ENCODE results near the gene PAK4. TPM values are rescaled to one million over a fixed set of nuclear protein-coding genes. Genes with fewer than 3 reads are reported as not detected.

The PAK4 gene
- total RNA-seq, 2 donors from 2014 or later: 63.9 to 68.1 TPM

DNA sequence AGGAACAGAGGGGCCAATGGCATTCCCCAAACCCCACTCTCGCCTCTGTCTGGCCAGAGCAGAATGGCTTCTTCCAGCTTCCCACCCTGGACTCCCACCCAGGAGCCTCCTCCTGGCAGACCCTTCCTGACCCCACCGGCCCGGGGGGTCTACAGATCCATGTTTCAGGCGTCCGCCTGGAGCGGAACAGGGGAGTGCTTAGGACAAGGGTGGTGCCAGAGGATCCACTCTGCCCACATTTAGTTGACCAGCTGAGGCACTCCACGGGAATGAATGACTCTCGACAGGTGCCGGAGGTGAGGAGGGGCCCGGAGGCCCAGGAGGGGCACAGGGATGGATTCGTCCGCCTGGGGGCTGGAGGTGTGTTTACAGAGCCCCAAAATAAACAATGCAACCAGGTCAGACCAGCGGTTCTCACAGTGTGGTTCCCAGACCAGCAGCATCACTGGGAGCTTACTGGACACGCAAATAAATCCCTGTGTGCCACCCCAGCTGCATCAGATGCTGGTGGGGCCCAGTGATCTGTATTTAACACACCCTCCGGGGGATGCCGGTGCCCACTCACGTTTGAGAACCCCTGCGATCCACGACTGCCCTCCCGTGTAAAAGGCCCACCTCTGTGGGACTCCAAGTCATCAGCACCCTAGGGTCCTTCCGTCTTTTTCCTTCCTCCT, 56.1 kb downstream of the PAK4 start:
- peaks cover 31% of the 10 kb centered on the region for H3K36me3 Mint-ChIP-seq (ENCODE audit: low read depth)
- H3K27ac Mint-ChIP-seq: no peak overlapping the region
- H3K9me3 Mint-ChIP-seq: peaks cover 7% of the 10 kb centered on the region
- DNase-seq: no peak
- Histone ChIP-seq H3K4me3 (ENCODE audit: low read length) (no peak overlapping the region), H3K27me3 (ENCODE audit: control insufficient read depth, insufficient read depth, low read length, poor library complexity, severe bottlenecking) (no peaks in the 10 kb centered on the region), H3K9me3 (ENCODE audit: control insufficient read depth, low read length) (no peaks in the 10 kb centered on the region), H3K4me1 (ENCODE audit: control insufficient read depth, insufficient read depth, low read length) (no peaks in the 10 kb centered on the region), H3K36me3 (ENCODE audit: control insufficient read depth, insufficient read depth, low read length) (peaks cover 15% of the 10 kb centered on the region), H3K27ac (ENCODE audit: low read depth, low read length) (no peak overlapping the region), H3K9ac (ENCODE audit: extremely low read depth, low read length, poor library complexity, severe bottlenecking) (no peak overlapping the region)
- no peak overlapping the region for H3K4me3 Mint-ChIP-seq
- H3K4me1 Mint-ChIP-seq: no peaks in the 10 kb centered on the region
- TF ChIP-seq, protein P1, sequence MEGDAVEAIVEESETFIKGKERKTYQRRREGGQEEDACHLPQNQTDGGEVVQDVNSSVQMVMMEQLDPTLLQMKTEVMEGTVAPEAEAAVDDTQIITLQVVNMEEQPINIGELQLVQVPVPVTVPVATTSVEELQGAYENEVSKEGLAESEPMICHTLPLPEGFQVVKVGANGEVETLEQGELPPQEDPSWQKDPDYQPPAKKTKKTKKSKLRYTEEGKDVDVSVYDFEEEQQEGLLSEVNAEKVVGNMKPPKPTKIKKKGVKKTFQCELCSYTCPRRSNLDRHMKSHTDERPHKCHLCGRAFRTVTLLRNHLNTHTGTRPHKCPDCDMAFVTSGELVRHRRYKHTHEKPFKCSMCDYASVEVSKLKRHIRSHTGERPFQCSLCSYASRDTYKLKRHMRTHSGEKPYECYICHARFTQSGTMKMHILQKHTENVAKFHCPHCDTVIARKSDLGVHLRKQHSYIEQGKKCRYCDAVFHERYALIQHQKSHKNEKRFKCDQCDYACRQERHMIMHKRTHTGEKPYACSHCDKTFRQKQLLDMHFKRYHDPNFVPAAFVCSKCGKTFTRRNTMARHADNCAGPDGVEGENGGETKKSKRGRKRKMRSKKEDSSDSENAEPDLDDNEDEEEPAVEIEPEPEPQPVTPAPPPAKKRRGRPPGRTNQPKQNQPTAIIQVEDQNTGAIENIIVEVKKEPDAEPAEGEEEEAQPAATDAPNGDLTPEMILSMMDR (conservative IDR thresholded peaks at IDR 0.05): no peak
- no peaks in the 10 kb centered on the region for H3K27me3 Mint-ChIP-seq (ENCODE audit: insufficient read depth)
- 91 to 93% methylated on average over 14 to 21 of the region's 21 CpGs for WGBS, 2 experiments (ENCODE audit: insufficient coverage in 1 of 2, insufficient read length in 1 of 2)

DNA sequence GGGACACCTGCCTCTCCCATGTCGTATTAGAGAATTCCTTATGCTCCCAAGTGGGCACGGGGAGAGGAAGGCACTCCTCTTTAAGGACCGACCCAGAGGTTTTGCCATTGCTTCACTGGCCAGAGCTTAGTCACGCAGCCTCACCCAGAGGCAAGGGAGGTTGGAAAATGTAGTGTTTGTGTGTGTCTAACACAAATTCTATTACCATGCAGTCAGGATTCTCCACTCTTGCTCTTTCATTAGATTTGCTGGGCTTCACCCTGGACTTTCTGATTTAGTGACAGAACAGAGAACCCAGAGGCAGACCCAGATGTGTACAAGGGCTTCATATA, 56.6 kb downstream of the PAK4 start:
- Histone ChIP-seq H3K9ac (ENCODE audit: extremely low read depth, low read length, poor library complexity, severe bottlenecking) (no peak overlapping the region), H3K4me1 (ENCODE audit: control insufficient read depth, insufficient read depth, low read length) (no peaks in the 10 kb centered on the region), H3K27ac (ENCODE audit: low read depth, low read length) (no peak overlapping the region), H3K36me3 (ENCODE audit: control insufficient read depth, insufficient read depth, low read length) (peaks cover 13% of the 10 kb centered on the region), H3K9me3 (ENCODE audit: control insufficient read depth, low read length) (no peaks in the 10 kb centered on the region), H3K27me3 (ENCODE audit: control insufficient read depth, insufficient read depth, low read length, poor library complexity, severe bottlenecking) (no peaks in the 10 kb centered on the region), H3K4me3 (ENCODE audit: low read length) (no peak overlapping the region)
- H3K27me3 Mint-ChIP-seq (ENCODE audit: insufficient read depth): no peaks in the 10 kb centered on the region
- no peak for DNase-seq
- 60 to 90% methylated on average over 1 to 4 of the region's 4 CpGs for WGBS, 2 experiments (ENCODE audit: insufficient coverage in 1 of 2, insufficient read length in 1 of 2)
- H3K27ac Mint-ChIP-seq: no peak overlapping the region
- no peaks in the 10 kb centered on the region for H3K4me1 Mint-ChIP-seq
- TF ChIP-seq, protein P1 (conservative IDR thresholded peaks at IDR 0.05): no peak
- peaks cover 8% of the 10 kb centered on the region for H3K9me3 Mint-ChIP-seq
- H3K36me3 Mint-ChIP-seq (ENCODE audit: low read depth): peaks cover 29% of the 10 kb centered on the region
- H3K4me3 Mint-ChIP-seq: no peak overlapping the region

DNA sequence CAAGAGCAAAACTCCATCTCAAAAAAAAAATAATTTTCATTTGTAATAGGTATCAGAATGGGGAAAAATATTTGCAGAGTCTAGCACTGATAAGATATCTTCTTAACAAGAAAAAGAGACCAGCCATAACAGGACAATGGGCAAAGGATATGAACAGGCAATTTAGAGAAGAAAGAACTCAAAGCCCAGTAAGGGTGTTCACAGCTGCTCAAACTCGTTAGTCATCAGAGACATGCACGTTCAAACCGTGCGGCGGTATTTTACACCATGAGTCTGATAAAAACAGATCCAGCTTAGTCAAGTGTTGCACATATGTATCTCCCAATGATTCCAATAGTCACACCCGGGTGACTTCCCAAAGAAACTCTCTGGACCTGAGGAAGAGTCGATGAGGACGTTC, 57.5 kb downstream of the PAK4 start:
- H3K4me1 Mint-ChIP-seq: peaks cover 2% of the 10 kb centered on the region
- Histone ChIP-seq H3K4me3 (ENCODE audit: low read length) (no peak overlapping the region), H3K36me3 (ENCODE audit: control insufficient read depth, insufficient read depth, low read length) (peaks cover 12% of the 10 kb centered on the region), H3K9me3 (ENCODE audit: control insufficient read depth, low read length) (no peaks in the 10 kb centered on the region), H3K4me1 (ENCODE audit: control insufficient read depth, insufficient read depth, low read length) (no peaks in the 10 kb centered on the region), H3K27ac (ENCODE audit: low read depth, low read length) (no peak overlapping the region), H3K9ac (ENCODE audit: extremely low read depth, low read length, poor library complexity, severe bottlenecking) (no peak overlapping the region), H3K27me3 (ENCODE audit: control insufficient read depth, insufficient read depth, low read length, poor library complexity, severe bottlenecking) (no peaks in the 10 kb centered on the region)
- 93 to 99% methylated on average over 8 of the region's 8 CpGs for WGBS, 2 experiments (ENCODE audit: insufficient coverage in 1 of 2, insufficient read length in 1 of 2)
- H3K36me3 Mint-ChIP-seq (ENCODE audit: low read depth): peaks cover 27% of the 10 kb centered on the region
- peaks cover 10% of the 10 kb centered on the region for H3K9me3 Mint-ChIP-seq
- no peaks in the 10 kb centered on the region for H3K27me3 Mint-ChIP-seq (ENCODE audit: insufficient read depth)
- TF ChIP-seq, protein P1 (conservative IDR thresholded peaks at IDR 0.05): no peak
- H3K4me3 Mint-ChIP-seq: no peak overlapping the region
- DNase-seq: no peak
- no peak overlapping the region for H3K27ac Mint-ChIP-seq
